ENCODE results near the gene DBNL.
"Not testable (repeated sequence)": the region's sequence is repeated elsewhere in the genome, so short reads cannot be mapped to it uniquely, and the experiment has no call there.

The DBNL gene

DNA sequence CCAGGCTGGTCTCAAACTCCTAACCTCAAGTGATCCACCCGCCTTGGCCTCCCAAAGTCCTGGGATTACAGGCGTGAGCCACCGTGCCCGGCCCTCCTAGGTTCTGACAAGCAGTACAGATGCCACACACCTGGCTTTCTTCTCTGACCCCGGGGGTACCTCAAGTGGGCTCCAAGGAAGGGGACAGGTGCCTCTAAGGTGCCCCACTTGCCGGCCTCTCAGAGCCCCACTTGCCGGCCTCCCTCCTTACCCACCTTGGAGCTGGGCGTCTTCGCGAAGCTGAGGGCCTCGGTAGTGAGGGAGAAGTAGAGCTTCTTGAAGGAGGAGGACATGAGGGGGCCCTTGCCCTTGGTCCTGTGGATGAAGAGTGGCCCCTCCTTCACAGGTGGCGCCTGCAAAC is 5.9 kb upstream of the DBNL start:
- DNase-seq (ENCODE audit: low read depth) = not testable (repeated sequence)

DNA sequence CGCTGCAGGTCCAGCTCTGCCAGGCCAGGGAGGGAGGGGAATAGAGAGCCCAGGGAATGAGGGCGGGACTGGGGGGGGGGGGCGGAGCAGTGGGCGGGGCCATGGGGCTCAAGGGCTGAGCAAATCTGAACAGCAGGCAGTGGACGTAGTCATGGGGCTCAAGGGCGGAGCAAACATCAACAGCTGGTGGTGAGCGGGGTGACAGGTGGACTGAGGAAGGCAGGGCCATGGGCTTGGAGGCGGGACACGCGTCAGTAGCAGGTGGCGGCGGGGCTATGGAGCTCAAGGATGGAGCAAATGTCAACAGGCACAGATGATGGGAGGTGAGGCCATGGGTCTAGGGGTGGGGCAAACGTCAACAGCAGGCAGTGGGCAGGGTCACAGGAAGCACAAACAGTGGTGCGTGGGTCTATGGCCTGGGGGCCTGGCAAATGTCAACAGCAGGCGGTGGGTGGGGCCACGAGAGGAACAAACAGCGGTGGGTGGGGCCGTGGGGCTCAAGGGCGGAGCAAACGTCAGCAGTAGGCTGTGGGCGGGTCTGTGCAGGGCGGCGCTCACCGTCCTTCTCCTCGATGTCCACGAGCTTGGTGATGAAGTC is 5.4 kb upstream of the DBNL start:
- H3K4me3 ChIP-seq (ENCODE audit: low read length) = peak overlapping the region; percentile 47
- DNase-seq (ENCODE audit: low read depth) = peak; percentile 30

More for the DNA sequence above, 5.9 kb upstream of the DBNL start:
- not testable (repeated sequence) for H3K4me3 ChIP-seq (ENCODE audit: low read length)

DNA sequence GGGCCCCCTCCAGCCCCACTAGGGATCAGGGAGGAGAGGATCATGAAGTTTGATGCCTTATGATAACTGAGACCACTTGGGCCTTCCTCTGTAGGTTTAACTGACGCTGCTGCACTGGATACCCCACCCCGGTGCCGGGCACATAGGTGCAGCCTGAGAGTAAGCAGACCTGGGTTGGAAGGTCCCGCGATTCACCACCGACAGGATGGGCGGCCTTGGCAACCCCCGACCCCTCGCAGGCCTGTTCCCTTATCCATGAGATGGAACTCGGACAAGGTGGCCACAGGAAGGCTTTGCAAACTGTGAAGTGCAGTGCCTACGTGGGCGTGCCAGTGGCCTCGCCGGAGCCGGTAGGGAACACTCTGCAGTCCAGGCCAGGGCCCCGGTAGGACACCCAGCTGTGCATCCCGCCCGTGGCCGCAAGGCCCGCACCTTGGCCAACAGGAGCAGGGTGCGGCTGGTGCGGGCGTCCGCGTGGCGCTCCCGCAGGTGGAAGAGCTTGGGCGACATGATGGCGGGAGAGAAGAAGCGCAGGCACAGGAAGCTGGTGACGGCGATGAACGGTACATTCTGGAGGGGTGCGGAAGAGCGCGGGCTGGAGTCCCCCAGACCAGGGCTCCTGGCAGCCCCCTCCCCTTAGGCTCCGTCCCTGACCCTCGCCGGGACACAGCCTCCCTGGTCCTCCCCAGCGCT is 4.6 kb upstream of the DBNL start:
- not testable (repeated sequence) for DNase-seq (ENCODE audit: low read depth); H3K4me3 ChIP-seq (ENCODE audit: low read length)

DNA sequence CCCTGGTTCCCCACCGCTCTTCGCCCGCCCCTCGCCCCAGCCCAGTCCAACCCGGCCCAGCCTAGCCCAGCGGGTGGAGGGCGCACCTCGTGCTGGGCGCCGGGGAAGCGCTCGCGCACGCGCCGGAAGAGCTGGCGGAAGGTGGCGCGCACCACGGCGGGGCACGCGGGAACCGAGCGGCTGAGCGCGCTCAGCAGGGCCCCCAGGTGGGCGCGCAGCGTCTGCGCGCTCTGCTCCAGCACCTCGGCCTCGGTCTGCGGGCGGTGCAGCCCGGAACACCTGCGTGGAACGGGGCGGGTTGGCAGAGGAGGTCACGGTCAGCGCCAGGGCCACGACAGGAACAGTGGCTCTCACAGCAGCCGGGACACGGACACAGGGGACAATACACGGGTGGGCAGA is 4.0 kb upstream of the DBNL start:
- peak overlapping the region; percentile 26 for H3K4me3 ChIP-seq (ENCODE audit: low read length)
- DNase-seq (ENCODE audit: low read depth) = not testable (repeated sequence)

DNA sequence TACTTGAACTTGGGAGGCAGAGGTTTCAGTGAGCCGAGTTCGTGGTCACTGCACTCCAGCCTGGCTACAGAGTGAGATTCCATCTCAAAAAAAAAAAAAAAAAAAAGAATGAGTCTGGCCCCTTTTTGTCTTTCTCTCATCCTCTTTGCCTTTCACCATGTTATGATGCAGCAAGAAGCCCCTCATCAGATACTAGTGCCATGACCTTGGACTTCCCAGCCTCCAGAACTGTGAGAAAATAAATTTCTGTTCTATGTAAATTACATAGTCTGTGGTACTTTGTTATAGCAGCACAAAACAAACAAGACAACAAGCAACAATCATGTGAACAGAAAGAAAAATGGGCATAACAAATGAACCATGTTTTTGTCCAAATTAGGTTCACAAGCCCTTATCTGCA is 2.3 kb upstream of the DBNL start:
- DNase-seq (ENCODE audit: low read depth) = no peak
- TF ChIP-seq, protein P1, sequence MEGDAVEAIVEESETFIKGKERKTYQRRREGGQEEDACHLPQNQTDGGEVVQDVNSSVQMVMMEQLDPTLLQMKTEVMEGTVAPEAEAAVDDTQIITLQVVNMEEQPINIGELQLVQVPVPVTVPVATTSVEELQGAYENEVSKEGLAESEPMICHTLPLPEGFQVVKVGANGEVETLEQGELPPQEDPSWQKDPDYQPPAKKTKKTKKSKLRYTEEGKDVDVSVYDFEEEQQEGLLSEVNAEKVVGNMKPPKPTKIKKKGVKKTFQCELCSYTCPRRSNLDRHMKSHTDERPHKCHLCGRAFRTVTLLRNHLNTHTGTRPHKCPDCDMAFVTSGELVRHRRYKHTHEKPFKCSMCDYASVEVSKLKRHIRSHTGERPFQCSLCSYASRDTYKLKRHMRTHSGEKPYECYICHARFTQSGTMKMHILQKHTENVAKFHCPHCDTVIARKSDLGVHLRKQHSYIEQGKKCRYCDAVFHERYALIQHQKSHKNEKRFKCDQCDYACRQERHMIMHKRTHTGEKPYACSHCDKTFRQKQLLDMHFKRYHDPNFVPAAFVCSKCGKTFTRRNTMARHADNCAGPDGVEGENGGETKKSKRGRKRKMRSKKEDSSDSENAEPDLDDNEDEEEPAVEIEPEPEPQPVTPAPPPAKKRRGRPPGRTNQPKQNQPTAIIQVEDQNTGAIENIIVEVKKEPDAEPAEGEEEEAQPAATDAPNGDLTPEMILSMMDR (conservative IDR thresholded peaks at IDR 0.05; ENCODE audit: low read length) = no peak
- H3K4me3 ChIP-seq (ENCODE audit: low read length) = no peak overlapping the region

DNA sequence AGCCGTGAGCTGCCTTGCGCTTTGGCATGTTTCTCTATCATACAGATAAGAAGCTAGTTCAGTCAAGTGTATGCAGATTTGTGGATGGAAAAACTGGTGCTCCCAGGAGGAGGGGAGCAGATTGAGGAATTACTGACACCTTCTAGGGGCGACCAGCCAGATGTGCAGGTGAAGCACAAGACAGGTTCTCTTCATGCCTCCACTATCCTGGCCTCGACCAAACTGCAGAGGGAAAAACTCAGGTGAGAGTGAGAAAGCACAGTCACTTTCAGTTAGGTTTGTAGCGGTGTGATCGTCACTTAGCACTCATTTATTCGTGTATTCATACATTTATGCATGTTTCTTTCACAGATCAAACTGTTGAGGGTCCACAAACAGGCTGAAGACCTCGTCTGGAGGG is 600 bp upstream of the DBNL start:
- peak overlapping the region; percentile 91 for H3K4me3 ChIP-seq (ENCODE audit: low read length)
- no peak for DNase-seq (ENCODE audit: low read depth)
- TF ChIP-seq, protein P1 (conservative IDR thresholded peaks at IDR 0.05; ENCODE audit: low read length) = no peak

DNA sequence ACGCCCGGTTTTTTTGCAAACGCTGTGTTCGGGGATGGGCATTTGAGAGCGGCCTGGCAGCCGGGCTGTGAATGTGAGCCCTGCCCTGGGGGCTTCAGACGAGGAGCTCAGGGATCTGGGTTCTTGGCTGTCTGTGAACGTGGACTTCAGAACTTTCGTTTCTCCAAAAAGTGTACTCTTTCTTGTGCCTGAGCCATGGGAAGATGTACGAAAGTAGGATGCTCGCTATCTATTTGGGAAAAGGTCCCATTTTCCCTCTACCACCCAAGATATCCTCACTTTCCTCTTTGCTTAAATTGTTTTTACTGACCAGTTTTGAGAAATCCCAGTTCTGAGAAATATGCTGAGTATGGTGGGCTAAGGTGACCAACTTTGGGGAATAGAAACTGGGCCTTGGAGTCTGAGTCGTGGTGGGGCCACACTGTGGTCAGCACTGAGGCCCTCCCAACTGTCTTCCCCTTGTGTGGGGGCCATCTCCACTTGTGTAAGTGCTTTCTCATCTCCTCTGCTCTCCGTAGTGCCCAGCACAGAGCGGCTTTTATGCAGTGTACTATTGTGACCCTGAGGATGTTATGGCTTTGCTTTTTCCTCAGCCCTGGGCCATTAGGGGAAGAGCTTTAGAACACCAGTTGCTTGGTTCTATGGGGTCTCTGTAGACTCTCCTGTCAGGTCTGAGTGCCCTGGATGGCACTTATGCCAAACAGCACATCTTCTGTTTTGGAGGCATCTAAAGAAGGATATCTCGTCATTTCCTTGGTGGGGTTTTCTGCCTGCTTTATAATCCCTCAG is 918 bp downstream of the DBNL start:
- DNase-seq (ENCODE audit: low read depth) = no peak
- TF ChIP-seq, protein P1 (conservative IDR thresholded peaks at IDR 0.05; ENCODE audit: low read length) = no peak
- peak overlapping the region; percentile 91 for H3K4me3 ChIP-seq (ENCODE audit: low read length)

DNA sequence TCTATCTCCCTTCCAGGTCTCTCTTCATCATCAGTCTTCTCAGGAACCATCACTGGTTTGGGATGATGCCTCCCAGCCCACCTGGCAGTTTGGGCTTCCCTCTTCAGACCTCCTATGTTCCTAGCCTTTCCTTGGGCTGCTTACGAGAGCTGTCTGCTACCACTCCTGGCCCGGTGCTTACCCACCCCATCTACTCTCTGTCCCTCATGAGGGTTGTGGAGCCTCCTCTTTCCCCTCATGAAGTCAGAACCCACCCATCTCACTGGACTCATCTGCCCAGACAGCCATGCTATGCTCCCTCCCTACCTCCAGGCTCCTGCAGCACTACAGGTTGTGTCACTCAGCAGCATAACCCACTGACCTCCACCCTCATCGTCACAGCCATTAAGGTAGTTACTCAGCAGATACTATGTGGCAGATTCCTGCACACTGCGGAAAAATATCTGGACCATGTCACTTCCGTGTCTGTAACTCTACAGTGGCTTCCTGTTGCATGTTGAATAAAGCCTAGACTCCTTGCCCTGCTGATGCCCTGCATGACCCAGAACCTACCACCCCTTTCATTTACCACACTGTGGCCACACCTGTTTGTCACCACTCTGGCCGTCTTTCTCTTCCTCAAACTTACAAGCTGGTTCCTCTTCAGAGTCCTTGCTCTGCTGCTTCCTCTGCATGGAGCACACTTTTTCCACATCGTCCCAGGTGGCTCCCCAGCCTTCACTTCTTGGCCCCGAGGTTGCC is 2.0 kb downstream of the DBNL start:
- DNase-seq (ENCODE audit: low read depth) = no peak
- H3K4me3 ChIP-seq (ENCODE audit: low read length) = no peak overlapping the region
- TF ChIP-seq, protein P1 (conservative IDR thresholded peaks at IDR 0.05; ENCODE audit: low read length) = no peak
